NCI-H748 treated with DMSO at 0.1 percent for 48 hours (cell line): ENCODE measurements around the gene ODC1.
A peak's percentile ranks its signal among the peaks of the same experiment; 100 is the strongest.
"Not testable (repeated sequence)": the region's sequence is repeated elsewhere in the genome, so short reads cannot be mapped to it uniquely, and the experiment has no call there.

Experiments used
- DNase-seq: peaks from one replicate; lab custom pipeline; 2025; lab: John Stamatoyannopoulos, UW

ODC1 gene

GRCh38 chr2:10447895-10448575 is at the start of gene ODC1:
Gene ODC1, minus strand, starts transcription at chr2:10448327. Its CDS starts 3,295 bp downstream, at chr2:10445032.
- DNase-seq = peak; percentile 96

DNA sequence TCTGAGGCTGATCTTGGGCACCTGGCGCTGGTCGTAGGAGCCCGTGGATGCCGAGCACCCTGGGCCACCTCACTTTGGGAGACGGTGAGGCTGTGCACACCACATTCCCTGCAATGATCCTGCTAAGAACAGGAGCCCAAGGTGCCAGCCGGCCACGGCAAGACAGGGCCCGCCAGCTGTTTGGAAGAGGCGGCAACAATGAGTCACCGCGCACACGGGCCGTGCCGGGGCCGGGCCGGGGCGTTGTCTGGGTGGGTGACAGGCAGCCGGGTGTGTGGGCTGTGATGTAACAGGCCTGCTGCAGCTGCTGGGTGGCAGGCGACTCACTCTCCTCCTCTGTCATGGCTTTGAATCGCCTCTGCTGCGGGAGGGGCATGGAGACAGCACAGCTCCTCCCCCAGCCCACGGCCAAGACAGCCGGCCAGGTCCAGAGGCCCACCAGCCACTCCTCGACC is 49.7 kb upstream of the ODC1 start:
- DNase-seq = no peak

DNA sequence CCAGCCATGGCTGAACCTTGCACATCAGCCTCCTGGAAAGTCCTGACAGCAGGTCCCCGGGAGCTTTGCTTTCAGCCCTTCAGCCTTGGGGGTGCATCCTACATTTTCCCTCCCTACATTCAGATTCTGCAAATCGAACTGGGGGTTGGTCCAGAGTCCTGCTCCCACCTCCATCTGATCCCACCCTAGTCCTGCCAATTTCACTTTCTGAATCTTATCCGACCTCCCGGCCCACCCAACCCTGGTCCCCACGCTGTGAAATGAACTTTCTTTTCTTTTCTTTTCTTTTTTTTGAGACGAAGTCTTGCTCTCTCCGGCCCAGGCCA is 47.8 kb upstream of the ODC1 start:
- DNase-seq = no peak

DNA sequence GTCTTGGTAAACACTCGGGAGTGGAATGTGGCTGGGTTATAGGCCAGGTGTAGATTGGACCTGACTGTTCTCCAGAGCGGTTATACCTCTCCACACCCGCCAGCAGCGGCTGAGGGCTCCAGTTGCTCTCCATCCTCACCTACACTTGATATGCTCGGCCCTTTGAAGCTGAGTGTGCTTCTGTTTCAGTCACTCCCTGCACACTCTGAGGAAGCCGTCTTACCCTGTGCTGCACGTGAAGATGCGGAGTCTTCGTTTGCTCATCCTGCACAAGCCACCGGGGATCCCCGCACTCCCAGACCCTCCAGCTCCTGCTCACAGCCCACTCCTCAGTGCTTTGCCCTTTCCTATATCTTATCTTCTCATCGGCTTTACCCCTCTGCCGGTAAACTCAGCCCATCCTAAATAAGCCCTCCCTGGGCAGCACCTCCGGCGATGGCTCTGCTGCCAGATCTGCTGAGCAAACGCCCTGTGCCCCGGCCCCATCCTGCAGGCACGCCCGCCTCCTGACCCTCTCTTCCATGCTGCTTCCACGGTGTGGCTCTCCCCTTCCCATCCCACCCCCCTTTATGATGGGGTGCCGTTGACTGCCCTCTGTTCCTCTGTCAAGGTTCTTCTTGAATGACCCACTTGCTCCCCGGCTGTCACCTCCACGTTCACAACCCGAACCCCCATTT is 47.3 kb upstream of the ODC1 start:
- DNase-seq = no peak

GRCh38 chr2:10494351-10495066 is 46.4 kb upstream of the ODC1 start:
- no peak for DNase-seq

- no peak for DNase-seq
Observed at GRCh38 chr2:10493634-10494281, 45.6 kb upstream of the ODC1 start.

DNA sequence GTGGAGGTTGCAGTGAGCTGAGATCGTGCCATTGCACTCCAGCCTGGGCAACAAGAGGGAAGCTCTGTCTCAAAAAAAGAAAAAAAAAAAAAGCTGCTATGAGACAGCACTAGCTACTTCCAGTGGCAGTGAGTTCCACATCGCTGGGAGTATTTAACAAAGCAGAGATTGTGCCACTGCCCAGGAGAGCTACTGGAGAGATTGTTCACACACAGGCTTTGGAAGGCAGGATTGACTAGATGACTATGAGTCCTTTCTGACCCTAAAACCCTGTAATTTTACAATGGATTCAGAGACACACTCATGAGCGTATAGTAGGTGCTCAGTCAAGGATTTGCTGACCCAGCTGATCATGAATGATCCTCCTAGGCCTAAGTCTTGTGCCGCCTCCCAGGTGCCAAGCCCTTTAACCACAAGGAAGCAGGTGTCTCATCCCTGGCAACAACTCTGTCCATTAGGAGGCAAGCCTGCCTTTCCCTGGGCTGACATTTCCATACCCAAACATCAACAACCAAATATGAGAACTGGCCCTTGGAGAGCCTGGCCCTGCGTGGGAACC is 45.0 kb upstream of the ODC1 start:
- DNase-seq = no peak

- no peak for DNase-seq
Observed at GRCh38 chr2:10490806-10491291, 42.7 kb upstream of the ODC1 start.

DNA sequence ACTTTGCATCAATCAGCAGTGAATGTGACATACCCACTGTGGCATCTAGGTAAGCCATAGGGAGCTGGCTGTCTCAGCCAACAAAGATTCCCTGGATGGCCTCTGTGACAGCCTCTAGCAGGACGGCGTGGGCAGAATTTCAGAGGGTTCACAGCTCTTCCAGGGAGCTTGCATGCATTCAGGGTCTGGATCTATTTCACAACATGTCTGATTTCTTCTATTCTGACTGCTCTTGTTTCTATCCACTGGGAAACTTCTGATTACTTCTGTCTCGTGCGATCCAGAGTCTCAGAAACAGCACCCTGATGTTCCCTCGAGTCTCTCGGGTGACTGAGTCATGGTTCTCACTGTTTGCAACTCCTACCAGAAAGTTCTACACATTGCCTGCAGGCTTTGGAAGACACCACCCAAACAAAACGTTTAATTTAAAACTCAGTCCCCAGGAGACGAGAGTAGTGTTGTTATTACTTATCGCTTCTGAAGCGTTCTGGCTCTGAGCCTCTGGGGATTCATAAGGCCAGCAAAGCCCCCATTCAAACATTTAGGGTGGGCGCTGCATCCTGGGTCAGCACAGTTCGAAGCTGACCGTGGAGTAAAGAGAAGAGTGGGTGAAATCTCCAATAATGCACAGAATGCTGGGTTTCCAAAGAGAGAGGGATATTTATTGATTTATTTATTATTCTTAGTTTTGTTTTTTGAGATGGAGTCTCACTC is 41.9 kb upstream of the ODC1 start:
- no peak for DNase-seq

DNA sequence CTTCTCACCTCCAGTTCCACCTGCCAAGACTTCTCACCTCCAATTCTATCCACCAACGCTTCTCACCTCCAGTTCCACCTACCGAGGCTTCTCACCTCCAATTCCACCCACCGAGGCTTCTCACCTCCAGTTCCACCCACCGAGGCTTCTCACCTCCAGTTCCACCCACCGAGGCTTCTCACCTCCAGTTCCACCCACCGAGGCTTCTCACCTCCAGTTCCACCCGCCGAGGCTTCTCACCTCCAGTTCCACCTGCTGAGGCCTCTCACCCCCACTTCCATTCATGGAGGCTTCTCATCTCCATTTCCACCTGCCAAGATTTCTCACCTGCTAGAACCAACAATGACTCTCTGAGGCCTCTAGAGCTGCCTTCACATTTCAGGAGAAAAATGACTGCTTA is 40.0 kb upstream of the ODC1 start:
- DNase-seq = not testable (repeated sequence)

GRCh38 chr2:10487741-10488104 is 39.6 kb upstream of the ODC1 start:
- not testable (repeated sequence) for DNase-seq

DNA sequence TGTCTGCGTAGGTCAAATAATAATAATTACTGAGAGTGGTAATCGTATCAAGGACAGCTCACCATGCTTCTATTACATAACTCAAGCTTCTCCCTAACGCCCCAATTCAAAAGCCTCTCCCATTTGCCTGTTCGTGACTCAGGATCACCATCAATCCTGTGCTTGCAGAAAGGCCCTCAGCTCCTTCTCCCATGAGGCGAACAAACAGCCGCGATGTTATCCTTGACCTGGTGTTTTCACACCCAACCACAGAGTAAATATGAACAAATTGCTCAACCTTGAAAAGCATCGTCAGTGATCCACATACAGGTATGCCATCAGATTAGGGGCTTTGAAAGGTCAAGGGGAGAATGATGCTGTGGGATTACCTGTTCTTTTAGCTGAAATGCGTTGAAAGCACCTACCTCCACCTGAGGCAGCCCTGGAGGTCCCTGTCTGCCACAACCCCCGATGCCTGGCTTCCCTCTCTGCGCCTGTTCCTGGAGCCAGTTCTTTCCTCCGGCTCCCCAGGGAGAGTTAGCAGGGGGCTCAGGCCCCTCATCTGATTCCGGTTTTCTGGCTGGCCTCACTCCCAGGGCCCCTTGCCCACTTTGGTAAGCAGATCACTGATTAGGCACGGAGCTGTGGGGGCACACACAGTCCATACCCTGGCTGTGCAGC is 39.1 kb upstream of the ODC1 start:
- no peak for DNase-seq

DNA sequence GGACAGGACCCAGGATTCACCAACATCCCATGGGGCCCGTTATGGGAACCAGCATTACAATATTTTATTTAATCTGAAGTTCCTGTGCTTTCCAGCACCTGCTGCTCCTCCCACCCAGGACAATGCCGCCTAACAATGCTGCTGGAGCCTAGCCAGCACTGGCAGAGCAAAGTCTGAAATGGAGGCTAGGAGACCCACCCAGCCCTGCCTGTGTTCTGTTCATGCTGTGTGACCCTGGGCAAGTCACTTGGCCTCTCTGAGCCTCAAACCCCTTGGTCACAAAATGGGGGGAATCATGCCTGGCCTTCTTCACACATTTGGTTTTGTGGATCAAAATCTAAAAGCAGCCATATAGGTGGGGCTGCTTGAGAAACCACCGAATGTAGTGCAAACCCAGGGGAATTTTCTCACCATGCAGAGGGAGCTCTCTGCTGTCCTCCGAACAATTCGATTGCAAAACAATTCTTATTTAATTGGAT is 38.5 kb upstream of the ODC1 start:
- peak; percentile 11 for DNase-seq

DNA sequence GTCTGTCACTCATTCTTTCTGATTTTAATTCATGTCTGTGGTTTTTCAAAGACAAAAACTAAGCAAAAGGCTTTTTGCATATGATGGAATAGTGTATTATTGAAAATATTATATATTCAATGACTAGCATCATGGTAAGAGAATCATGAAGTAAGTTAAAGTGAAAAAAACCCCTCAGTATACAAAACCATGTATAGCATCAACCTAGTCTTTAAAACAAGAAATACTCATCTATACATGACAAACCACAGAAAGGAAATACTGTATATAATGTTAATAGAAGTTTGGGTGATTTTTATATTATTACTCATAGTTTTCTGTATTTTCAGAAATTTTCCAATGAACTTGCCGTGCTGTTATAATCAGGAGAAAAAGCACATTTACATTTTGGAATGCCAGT is 38.0 kb upstream of the ODC1 start:
- no peak for DNase-seq

- DNase-seq = no peak
Observed at GRCh38 chr2:10482913-10483312, 34.8 kb upstream of the ODC1 start.

- no peak for DNase-seq
Observed at GRCh38 chr2:10482460-10482859, 34.3 kb upstream of the ODC1 start.

- DNase-seq = no peak
Observed at GRCh38 chr2:10481666-10482157, 33.6 kb upstream of the ODC1 start.

DNA sequence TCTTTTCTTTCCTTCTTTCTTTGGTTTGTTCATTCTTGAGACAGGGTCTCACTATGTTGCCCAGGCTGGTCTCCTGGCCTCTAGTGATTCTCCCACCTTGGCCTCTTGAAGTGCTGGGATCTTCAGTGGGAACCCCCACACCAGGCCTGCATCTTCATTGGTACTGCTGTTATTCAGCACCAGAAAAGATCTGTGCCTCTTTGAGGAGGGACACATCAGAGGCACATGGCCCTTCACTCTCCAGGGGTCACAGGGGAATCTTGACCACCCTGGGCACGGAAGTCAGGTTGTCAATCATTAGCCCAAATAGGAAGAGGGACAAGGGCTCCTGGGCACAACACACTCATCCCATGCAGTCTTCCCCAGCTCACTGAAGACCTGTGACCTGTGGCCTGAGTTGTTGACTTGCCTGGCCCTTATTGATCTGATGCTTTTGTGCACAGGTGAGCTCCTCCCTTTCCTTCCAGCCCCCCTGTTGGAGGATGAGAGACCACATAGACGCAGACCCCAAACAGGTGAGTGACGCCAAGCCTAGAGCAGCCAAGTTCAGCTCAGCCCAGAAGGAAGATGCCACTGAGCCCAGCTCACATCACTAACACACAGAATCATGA is 33.0 kb upstream of the ODC1 start:
- DNase-seq = no peak

GRCh38 chr2:10480359-10480949 is 32.3 kb upstream of the ODC1 start:
- DNase-seq = no peak

GRCh38 chr2:10478916-10479315 is 30.8 kb upstream of the ODC1 start:
- no peak for DNase-seq
